Measurements from ENCODE around the gene ICE1. TPM values are rescaled to one million over a fixed set of nuclear protein-coding genes. Genes with fewer than 3 reads are reported as not detected.

Gene ICE1
- total RNA-seq, 1 donor from 2014 or later = 56.5 TPM

GRCh38 chr5:5451863-5452262, 29.4 kb downstream of the ICE1 start:
- Mint-ChIP-seq H3K36me3 (ENCODE audit: unreplicated experiment) (no peaks in the 10 kb centered on the region), H3K9me3 (ENCODE audit: unreplicated experiment) (no peaks in the 10 kb centered on the region), H3K27me3 (ENCODE audit: unreplicated experiment) (no peaks in the 10 kb centered on the region), H3K4me3 (ENCODE audit: unreplicated experiment) (no peak overlapping the region), H3K4me1 (ENCODE audit: low read depth, unreplicated experiment) (peaks cover 15% of the 10 kb centered on the region), H3K27ac (ENCODE audit: unreplicated experiment) (no peak overlapping the region)
- TF ChIP-seq CTCF (IDR thresholded peaks at IDR 0.05; ENCODE audit: partially characterized antibody, unreplicated experiment) = no peak
- DNase-seq = no peak

DNA sequence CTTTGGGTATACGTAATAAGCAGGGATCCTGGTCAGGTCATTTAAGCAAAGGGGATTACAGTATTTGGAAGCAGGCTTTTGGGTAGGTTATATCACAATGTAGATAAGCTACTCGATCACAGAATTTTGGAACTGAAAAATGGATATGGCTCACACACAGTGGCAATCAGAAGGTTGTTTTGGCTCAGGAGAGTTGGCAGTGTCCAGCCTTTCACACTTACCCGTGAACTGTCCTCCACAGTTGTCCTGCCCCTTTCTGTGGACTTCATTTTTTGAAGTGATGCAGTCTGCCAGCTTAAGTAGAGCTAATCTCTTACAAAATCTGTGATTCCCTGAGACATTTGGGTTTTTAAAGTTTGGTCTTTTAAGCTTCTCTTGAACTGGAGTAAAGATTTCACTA, 30.7 kb downstream of the ICE1 start:
- Mint-ChIP-seq H3K9me3 (ENCODE audit: unreplicated experiment) (no peaks in the 10 kb centered on the region), H3K36me3 (ENCODE audit: unreplicated experiment) (peaks cover 1% of the 10 kb centered on the region), H3K4me3 (ENCODE audit: unreplicated experiment) (no peak overlapping the region), H3K27me3 (ENCODE audit: unreplicated experiment) (no peaks in the 10 kb centered on the region), H3K27ac (ENCODE audit: unreplicated experiment) (no peak overlapping the region), H3K4me1 (ENCODE audit: low read depth, unreplicated experiment) (peaks cover 15% of the 10 kb centered on the region)
- DNase-seq = no peak
- TF ChIP-seq CTCF (IDR thresholded peaks at IDR 0.05; ENCODE audit: partially characterized antibody, unreplicated experiment) = no peak

GRCh38 chr5:5454391-5454790, 31.9 kb downstream of the ICE1 start:
- Mint-ChIP-seq H3K36me3 (ENCODE audit: unreplicated experiment) (peaks cover 7% of the 10 kb centered on the region), H3K27ac (ENCODE audit: unreplicated experiment) (no peak overlapping the region), H3K4me3 (ENCODE audit: unreplicated experiment) (no peak overlapping the region), H3K27me3 (ENCODE audit: unreplicated experiment) (no peaks in the 10 kb centered on the region), H3K9me3 (ENCODE audit: unreplicated experiment) (no peaks in the 10 kb centered on the region), H3K4me1 (ENCODE audit: low read depth, unreplicated experiment) (peaks cover 13% of the 10 kb centered on the region)
- no peak for DNase-seq
- TF ChIP-seq CTCF (IDR thresholded peaks at IDR 0.05; ENCODE audit: partially characterized antibody, unreplicated experiment) = no peak

GRCh38 chr5:5456858-5457257, 34.4 kb downstream of the ICE1 start:
- peaks cover 17% of the 10 kb centered on the region for H3K36me3 Mint-ChIP-seq (ENCODE audit: unreplicated experiment)
- no peaks in the 10 kb centered on the region for H3K4me1 Mint-ChIP-seq (ENCODE audit: low read depth, unreplicated experiment)
- H3K27me3 Mint-ChIP-seq (ENCODE audit: unreplicated experiment) = no peaks in the 10 kb centered on the region
- H3K9me3 Mint-ChIP-seq (ENCODE audit: unreplicated experiment) = no peaks in the 10 kb centered on the region
- H3K27ac Mint-ChIP-seq (ENCODE audit: unreplicated experiment) = no peak overlapping the region
- no peak for TF ChIP-seq CTCF (IDR thresholded peaks at IDR 0.05; ENCODE audit: partially characterized antibody, unreplicated experiment)
- DNase-seq = no peak
- H3K4me3 Mint-ChIP-seq (ENCODE audit: unreplicated experiment) = no peak overlapping the region

GRCh38 chr5:5460311-5460710, 37.8 kb downstream of the ICE1 start:
- Mint-ChIP-seq H3K4me1 (ENCODE audit: low read depth, unreplicated experiment) (no peaks in the 10 kb centered on the region), H3K4me3 (ENCODE audit: unreplicated experiment) (no peak overlapping the region), H3K9me3 (ENCODE audit: unreplicated experiment) (peaks cover 3% of the 10 kb centered on the region), H3K27me3 (ENCODE audit: unreplicated experiment) (no peaks in the 10 kb centered on the region), H3K36me3 (ENCODE audit: unreplicated experiment) (peaks cover 17% of the 10 kb centered on the region), H3K27ac (ENCODE audit: unreplicated experiment) (no peak overlapping the region)
- DNase-seq = no peak
- TF ChIP-seq CTCF (IDR thresholded peaks at IDR 0.05; ENCODE audit: partially characterized antibody, unreplicated experiment) = no peak

Measured in glutamatergic neuron (in vitro differentiated cells).